GM12891 (cell line): ENCODE measurements around the gene PBRM1.

Source experiments
- PAX5 ChIP-seq: IDR thresholded peaks from 2 replicates; pipeline ENCODE4 v1.6.1; 2011; ENCODE audit warnings: low read length, moderate library complexity, mild to moderate bottlenecking; ENCODE audit not compliant: insufficient read depth, severe bottlenecking
- POLR2A ChIP-seq: IDR thresholded peaks from 2 replicates; pipeline ENCODE4 v1.6.1; 2011; ENCODE audit warnings: low read depth, low read length, control low read depth
- POLR2AphosphoS5 ChIP-seq: IDR thresholded peaks from 2 replicates; pipeline ENCODE4 v1.6.1; 2011; ENCODE audit warnings: low read depth, low read length, control low read depth
- SPI1 ChIP-seq: IDR thresholded peaks from 2 replicates; pipeline ENCODE4 v1.6.1; 2011; ENCODE audit warnings: low read depth, low read length, control low read depth
- TAF1 ChIP-seq: IDR thresholded peaks from 2 replicates; pipeline ENCODE4 v1.6.1; 2011; ENCODE audit warnings: low read depth, low read length, control low read depth

DNA sequence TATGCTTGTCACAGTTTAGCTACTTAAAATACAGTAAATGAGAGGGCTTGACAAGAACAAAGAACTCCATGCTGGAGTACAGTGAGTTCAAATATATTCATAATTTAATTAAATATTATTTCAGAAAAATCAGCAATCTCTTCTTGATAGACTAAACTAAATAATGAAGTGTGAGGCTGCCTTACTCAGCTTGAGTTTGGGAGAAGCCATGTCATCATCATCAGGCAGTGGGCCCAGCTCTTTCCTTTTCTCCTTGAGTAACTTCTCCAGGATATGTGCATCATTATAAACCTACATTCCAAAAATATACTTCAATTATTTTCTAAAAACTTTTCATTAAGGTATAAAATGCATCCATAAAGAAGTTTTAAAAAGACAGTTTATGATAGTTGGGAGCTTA is 70.5 kb downstream of the PBRM1 start:
- TF ChIP-seq POLR2A (no peak), POLR2AphosphoS5 (no peak), TAF1 (no peak), SPI1 (no peak), PAX5 (no peak)
